UCSD-AML1 (cell line): ENCODE results near the gene SDHD.
A peak's percentile ranks its signal among the peaks of the same experiment; 100 is the strongest.

Source experiments
- DNase-seq: peaks from one replicate; lab custom pipeline; 2025; ENCODE audit not compliant: unreplicated experiment; lab: John Stamatoyannopoulos, UW

SDHD gene

GRCh38 chr11:112100462-112100861, 13.8 kb downstream of the SDHD start:
- no peak for DNase-seq

- DNase-seq: no peak
Measured at GRCh38 chr11:112103446-112103845, 16.8 kb downstream of the SDHD start.

GRCh38 chr11:112106070-112106469, 19.4 kb downstream of the SDHD start:
- no peak for DNase-seq

- no peak for DNase-seq
Measured at GRCh38 chr11:112113539-112114457, 27.1 kb downstream of the SDHD start.

- DNase-seq: no peak
Measured at GRCh38 chr11:112114460-112114859, 27.8 kb downstream of the SDHD start.

- DNase-seq: no peak
Measured at GRCh38 chr11:112115386-112115785, 28.7 kb downstream of the SDHD start.

GRCh38 chr11:112118176-112118575, 31.5 kb downstream of the SDHD start:
- DNase-seq: no peak

- no peak for DNase-seq
Measured at GRCh38 chr11:112121981-112122615, 35.4 kb downstream of the SDHD start.

- DNase-seq: no peak
Measured at GRCh38 chr11:112123129-112123528, 36.5 kb downstream of the SDHD start.

- DNase-seq: no peak
Measured at GRCh38 chr11:112127056-112127455, 40.4 kb downstream of the SDHD start.

GRCh38 chr11:112128483-112129121, 41.9 kb downstream of the SDHD start:
- DNase-seq: no peak

GRCh38 chr11:112129656-112130055, 43.0 kb downstream of the SDHD start:
- DNase-seq: no peak

GRCh38 chr11:112132737-112133136, 46.1 kb downstream of the SDHD start:
- peak; percentile 23 for DNase-seq

GRCh38 chr11:112134473-112134872, 47.8 kb downstream of the SDHD start:
- DNase-seq: no peak

- no peak for DNase-seq
Measured at GRCh38 chr11:112143597-112143996, 56.9 kb downstream of the SDHD start.
